Skeletal muscle cell (primary cell): ENCODE data around the gene PRRT4.

ENCODE experiments used
- DNase-seq: peaks from one replicate; pipeline ENCODE4 v3.0.0-alpha.2; 2010; ENCODE audit warnings: low read depth
- H3K4me3 ChIP-seq: 2 replicates; pipeline ENCODE4 v1.5.1; 2011; ENCODE audit warnings: low read depth, mild to moderate bottlenecking, control low read depth, low read length, moderate library complexity

Gene PRRT4

DNA sequence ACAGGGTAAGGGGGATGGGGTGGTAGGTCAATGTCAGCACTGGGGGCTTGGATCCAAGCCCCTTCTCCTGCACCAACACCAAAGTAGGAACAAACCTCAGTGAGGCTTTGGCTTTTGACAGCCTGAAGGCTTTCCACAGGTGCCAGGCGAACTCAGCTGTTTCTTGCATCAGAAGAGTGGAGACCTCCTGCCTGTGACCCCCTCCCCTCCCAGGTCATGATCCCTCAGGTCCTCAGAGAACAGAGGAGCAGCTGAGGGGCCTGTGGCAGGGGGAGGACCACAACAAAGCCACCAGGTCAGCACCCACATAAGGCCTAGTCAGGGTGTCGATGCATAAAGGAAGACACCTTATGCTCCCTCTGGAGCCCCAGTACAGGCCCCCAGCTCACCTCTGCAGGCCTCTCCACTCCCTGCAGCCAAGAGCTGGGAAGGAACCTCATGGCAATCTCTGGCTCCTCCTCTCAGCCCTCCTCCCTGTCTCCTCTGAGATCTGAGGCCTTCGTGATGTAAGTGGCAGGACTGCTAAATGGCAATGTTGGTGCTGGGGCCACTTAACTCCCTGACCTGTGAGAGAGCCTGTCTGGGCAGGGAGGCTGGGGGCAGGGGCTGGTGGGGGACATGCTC lies 19.1 kb upstream of the PRRT4 start:
- H3K4me3 ChIP-seq = no peak overlapping the region
- DNase-seq = no peak

GRCh38 chr7:128379900-128380479 lies 18.5 kb upstream of the PRRT4 start:
- no peak for DNase-seq
- no peak overlapping the region for H3K4me3 ChIP-seq

- no peak overlapping the region for H3K4me3 ChIP-seq
- DNase-seq = no peak
These were observed 17.1 kb upstream of the PRRT4 start for GRCh38 chr7:128378637-128379036.

DNA sequence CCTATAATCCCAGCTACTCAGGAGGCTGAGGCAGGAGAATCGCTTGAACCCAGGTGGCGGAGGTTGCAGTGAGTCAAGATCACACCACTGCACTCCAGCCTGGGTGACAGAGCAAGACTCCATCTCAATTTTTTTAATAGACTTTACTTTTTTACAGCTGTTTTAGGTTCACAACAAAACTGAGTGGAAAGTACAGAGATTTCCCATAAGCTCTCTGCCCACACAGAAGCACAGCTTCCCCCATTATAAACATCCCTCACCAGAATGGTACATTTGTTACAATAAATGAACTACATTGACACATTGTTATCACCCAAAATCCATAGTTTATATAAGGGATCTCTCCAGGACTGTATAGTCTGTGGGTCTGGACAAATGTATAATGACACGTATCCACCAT lies 14.6 kb upstream of the PRRT4 start:
- DNase-seq = no peak

DNA sequence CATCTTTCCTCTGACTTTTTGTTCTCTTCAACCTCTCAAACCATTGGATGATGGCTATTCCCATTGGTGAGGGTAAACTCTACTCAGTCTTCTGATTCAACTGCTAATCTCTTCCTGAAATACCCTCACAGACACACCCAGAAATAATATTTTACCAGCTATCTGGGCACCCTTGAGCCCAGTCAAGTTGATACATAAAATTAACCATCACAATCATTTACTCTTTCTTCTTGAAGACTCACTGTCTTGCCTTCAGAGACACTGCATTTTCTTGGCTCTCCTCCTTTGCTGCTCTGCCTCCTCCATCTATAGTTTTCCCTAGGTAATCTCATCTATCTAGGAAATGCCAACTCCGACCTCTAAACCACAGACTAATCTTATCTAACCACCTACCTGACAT lies 12.6 kb upstream of the PRRT4 start:
- DNase-seq = no peak
- no peak overlapping the region for H3K4me3 ChIP-seq

More for the DNA sequence above, 14.6 kb upstream of the PRRT4 start:
- H3K4me3 ChIP-seq = no peak overlapping the region

DNA sequence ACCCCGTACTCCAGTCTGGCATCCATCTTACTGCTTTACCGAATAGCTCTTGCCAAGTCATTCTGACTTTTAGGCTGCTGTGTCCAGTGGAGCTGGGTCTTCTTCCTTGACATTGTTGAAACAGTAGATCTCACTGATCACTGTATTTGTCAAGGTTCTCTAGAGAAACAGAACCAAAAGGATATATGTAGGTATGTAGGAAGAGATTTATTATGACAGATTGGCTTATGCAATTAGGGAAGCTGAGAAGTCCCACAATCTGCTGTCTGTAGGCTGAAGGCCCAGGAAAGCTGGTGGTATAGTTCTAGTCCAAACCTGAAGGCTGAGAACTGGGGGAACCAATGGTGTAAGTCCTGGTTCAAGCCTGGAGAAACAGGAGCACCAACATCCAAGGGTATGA lies 12.1 kb upstream of the PRRT4 start:
- no peak for DNase-seq
- H3K4me3 ChIP-seq = no peak overlapping the region

DNA sequence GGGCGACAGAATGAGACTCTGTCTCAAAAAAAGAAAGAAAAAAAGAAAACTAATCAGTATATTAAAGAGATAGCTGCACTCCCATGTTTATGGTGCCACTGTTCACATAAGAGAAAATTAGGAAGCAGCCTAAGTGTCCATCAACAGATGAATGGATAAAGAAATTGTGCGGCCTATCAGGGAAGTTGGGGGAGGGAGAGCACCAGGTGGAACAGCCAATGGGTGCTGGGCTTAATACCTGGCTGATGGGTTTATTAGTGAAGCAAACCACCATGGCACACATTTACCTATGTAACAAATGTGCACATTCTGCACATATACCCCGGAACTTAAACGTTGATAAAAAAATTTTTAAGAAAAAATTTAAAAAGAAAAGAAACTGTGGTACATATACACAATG lies 9.0 kb upstream of the PRRT4 start:
- H3K4me3 ChIP-seq = no peak overlapping the region
- no peak for DNase-seq

DNA sequence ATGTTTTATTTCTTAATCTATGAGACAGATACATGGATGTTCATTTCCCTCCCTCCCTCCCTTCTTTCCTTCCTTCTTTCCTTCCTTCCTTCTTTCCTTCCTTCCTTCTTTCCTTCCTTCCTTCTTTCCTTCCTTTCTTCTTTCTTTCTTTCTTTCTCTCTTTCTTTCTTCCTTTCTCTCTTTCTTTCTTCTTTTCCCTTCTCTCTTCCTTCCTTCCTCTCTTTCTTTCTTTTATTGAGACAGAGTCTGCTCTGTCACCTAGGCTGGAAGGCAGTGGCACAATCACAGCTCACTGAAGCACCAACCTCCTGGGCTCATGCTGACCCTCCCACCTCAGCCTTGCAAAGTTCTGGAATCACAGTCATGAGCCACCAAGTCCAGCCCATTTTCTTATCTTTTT lies 5.5 kb upstream of the PRRT4 start:
- DNase-seq = no peak
- H3K4me3 ChIP-seq = no peak overlapping the region

DNA sequence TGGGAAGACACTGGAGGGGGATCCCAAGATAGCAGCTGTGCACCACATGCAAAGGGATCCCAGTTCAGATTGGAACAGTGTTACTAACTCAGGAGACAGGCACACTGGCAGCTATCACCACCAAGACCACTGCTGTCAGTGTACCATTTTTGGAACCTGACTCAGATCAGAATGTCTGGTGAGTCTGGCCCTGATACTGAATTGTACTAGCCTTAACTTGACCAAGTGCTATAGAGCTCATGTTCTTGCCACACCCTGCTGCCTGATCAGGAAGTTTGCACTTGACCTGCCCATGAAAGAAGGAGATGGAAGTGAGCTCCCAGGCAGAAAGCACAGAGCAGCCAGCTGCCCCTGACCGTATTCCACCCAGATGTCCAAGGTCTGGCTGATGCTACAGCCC lies 4.8 kb upstream of the PRRT4 start:
- no peak overlapping the region for H3K4me3 ChIP-seq
- DNase-seq = no peak

DNA sequence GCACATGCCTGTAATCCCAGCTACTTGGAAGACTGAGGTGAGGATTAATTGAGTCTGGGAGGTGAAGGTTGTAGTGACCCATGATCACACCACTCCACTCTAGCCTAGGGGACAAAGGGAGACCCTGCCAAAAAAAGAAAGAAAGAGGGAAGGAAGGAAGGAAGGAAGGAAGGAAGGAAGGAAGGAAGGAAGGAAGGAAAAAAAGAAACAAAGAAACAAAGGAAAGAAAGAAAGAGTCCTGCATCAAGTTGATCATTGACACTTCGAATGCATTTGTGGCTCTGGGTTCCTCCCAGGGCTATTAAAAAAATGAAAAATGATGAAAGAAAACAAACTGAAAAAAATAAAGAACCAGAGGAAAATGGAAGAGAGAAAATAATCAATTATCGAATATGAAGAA lies 3.9 kb upstream of the PRRT4 start:
- no peak for DNase-seq
- H3K4me3 ChIP-seq = no peak overlapping the region

GRCh38 chr7:128364166-128364870 lies 2.8 kb upstream of the PRRT4 start:
- DNase-seq = no peak
- H3K4me3 ChIP-seq = no peak overlapping the region

GRCh38 chr7:128363261-128363721 lies 1.8 kb upstream of the PRRT4 start:
- no peak overlapping the region for H3K4me3 ChIP-seq
- DNase-seq = no peak

GRCh38 chr7:128362670-128363069 lies 1.2 kb upstream of the PRRT4 start:
- H3K4me3 ChIP-seq = no peak overlapping the region
- no peak for DNase-seq

DNA sequence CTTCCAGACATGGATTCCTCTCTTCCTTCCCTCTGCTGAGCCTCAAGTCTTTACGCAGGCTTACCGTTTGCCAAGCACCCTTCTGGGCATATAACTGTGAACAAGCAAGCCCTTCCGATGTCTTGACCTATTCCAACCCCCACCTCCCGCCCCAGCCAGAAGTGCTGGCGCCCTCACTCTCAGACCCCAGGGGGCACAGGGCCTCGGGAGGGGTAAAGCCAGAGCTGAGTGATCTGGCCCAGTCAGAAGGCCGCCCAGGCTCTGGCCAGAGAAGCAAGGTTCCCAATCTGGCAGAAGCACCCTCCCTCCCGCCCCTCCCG lies 1.2 kb downstream of the PRRT4 start:
- H3K4me3 ChIP-seq = no peak overlapping the region
- DNase-seq = no peak

GRCh38 chr7:128359939-128360338 lies 1.6 kb downstream of the PRRT4 start:
- H3K4me3 ChIP-seq = no peak overlapping the region
- no peak for DNase-seq

DNA sequence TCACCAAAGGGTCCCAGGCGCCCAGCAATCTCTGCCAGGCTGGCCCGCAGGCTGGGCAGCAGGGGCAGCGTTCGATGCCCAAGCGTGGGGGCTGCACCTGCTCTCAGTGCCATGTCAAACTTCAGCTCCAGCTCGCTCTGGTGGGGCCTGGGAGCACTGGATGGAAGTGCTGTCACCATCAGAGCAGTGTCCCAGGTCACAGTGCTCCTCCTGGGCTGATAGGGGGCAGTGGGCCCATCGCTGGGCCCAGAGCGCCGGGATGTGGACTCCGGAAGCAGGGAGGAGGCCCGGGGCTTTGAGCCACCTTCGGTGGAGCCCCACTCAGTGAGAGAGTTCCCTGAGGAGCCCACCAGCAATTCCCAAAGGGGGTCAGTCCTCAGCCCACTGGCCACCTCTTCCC lies 2.2 kb downstream of the PRRT4 start:
- no peak overlapping the region for H3K4me3 ChIP-seq
- DNase-seq = no peak

DNA sequence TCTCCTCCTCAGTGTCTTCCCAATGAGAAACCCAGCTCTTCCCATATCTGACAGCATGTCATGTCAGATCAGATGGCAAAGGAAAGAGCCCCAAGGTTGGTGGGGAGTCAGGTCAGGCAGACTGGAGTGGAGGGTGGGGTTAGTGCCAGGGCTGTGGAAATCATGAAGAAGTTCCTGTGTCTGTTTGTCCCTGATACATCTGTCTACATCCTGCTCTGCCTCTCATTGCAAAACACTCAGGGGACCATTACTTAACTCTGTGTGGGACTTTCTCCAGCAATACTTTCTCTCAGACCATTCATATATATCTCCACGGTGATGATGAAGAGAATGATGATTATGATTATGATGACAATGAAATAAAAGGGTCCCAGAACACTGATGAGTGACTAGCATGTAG lies 3.3 kb downstream of the PRRT4 start:
- DNase-seq = no peak
- H3K4me3 ChIP-seq = no peak overlapping the region

DNA sequence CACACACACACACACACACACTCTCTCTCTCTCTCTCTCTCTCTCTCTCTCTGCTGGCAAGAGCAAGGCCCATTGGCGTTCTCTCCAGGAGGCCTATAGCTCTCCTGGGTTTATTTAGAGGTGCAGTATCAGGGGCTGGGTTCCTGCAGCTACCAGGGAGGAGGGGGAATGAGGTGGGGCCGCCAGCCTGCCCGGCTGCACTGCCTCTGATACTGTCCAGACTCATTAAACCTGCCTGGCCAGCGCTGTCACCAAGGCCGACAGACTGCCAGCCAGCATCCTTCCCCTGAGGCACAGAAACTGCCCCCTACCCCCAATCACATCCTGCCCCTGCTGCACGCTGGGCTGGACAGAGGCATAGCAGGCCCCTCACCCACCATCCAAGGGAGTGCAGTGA lies 4.3 kb downstream of the PRRT4 start:
- no peak overlapping the region for H3K4me3 ChIP-seq
- no peak for DNase-seq

- DNase-seq = no peak
- H3K4me3 ChIP-seq = no peak overlapping the region
These were observed 4.8 kb downstream of the PRRT4 start for GRCh38 chr7:128356546-128357216.

DNA sequence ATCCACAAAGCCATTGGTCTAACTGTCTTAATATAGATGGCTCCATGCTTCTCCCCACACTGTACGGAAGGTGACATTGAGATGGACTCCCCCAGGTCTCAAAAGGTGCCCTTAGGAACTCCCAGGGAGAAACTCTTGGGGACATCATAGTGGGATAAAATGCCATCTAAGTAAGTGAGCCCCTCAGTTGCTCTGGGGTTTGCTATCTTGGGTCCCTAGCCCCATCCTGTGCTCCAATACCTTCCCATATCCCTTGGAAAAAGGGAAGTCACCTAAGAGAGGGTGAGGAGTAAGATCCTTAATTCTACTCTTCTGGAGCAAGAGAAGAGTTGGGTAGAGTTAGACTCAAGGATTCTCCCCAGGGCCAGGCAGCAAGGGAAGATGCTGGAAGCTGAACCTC lies 7.9 kb downstream of the PRRT4 start:
- no peak for DNase-seq
- H3K4me3 ChIP-seq = no peak overlapping the region

DNA sequence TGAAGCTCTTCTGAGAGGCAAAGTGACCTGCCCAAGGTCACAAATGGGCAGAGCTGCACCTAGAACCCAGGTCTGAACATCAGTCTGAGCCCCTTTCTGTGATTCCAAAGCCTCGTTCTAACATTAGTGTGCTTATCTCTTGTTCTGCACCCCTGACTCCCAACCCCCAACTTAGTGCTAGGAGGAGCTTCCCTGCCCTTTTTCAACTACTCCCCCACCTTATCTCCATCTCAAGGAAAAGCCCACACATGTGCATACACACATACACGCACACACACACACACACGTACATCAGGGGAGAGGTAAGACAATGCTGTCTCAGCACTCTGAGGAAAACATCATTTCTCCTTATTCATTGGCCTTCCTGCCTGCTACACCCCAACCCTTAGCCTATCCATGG lies 8.3 kb downstream of the PRRT4 start:
- H3K4me3 ChIP-seq = no peak overlapping the region
- no peak for DNase-seq
